Measurements from ENCODE around the gene KIN.
"Not testable (repeated sequence)": the region's sequence is repeated elsewhere in the genome, so short reads cannot be mapped to it uniquely, and the experiment has no call there.

KIN gene

DNA sequence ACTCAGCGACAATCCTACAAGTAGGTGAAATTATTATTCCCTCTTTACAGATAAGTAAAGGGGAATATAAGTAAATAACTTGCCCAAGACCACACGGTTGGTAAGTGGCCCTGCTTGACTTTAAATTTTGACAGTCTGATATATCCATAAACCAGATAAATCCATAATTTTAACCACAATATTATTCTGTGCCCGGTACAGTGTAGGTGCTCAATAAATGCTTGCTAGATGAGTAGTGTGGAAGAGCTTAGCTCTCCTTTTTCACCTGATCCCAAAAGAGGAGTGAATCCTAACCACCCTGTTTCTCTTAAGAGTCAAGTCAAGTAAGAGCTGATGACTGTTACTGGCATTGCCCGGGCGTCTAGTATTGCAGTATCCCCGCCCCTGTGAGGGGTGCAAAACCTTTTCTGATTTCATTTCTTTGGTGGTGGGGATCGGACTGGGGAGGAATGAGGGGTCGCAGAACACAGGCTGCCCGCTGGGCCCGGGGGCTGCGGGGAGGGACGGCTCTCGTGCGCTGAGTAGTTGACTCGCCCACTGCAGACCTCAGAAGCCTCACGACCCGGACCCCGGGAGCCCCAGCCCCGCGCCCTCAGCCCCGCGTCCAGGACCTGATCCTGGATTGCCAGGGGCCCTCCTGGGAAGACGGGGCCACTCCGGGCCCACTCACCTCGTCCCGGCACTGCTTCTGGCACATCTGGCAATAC lies 490 bp downstream of the KIN start:
- Histone ChIP-seq H3K9me3 (ENCODE audit: control insufficient read depth, insufficient read depth, low read depth, low read length) (no peaks in the 10 kb centered on the region), H3K4me3 (ENCODE audit: low read depth, low read length) (peak overlapping the region; percentile 93), H3K36me3 (ENCODE audit: control insufficient read depth in 2 of 2, insufficient read depth in 1 of 2, low read length in 2 of 2) (peaks cover 13 to 31% of the 10 kb centered on the region in 2 experiments; a peak in 2 of 3 replicates), H3K27ac (ENCODE audit: extremely low read depth, low read depth, low read length) (peak overlapping the region; percentile 58; the same call in 1 of the 2 replicates), H3K4me1 (ENCODE audit: control insufficient read depth, insufficient read depth, low read length) (peaks cover 6% of the 10 kb centered on the region; the same call in 1 of the 2 replicates)
- ChIA-PET CTCF (no interaction called here), POLR2A (interaction anchor here (0.6 to 2.9 kb wide), 12 partner anchors 10 to 1926 kb away, joined by 3 to 33 read pairs (median 4); partner anchors contain the start of genes SFMBT2 and TAF3)
- TF ChIP-seq ZNF664 (tag by site-specific recombination; IDR thresholded peaks at IDR 0.05) (peak; percentile 91; the same call in 1 of the 2 replicates), GLIS2 (tag by site-specific recombination; IDR thresholded peaks at IDR 0.05) (peak; percentile 49; the same call in 1 of the 2 replicates), ZNF2 (tag by site-specific recombination; IDR thresholded peaks at IDR 0.05) (no peak), ZNF555 (tag by site-specific recombination; conservative IDR thresholded peaks at IDR 0.05) (no peak), ZNF335 (tag by site-specific recombination; conservative IDR thresholded peaks at IDR 0.05) (peak; percentile 70), ZBTB20 (tag by site-specific recombination; IDR thresholded peaks at IDR 0.05) (peak; percentile 82), ZFP69B (tag by site-specific recombination; IDR thresholded peaks at IDR 0.05) (peak; percentile 14; the same call in 1 of the 2 replicates)

DNA sequence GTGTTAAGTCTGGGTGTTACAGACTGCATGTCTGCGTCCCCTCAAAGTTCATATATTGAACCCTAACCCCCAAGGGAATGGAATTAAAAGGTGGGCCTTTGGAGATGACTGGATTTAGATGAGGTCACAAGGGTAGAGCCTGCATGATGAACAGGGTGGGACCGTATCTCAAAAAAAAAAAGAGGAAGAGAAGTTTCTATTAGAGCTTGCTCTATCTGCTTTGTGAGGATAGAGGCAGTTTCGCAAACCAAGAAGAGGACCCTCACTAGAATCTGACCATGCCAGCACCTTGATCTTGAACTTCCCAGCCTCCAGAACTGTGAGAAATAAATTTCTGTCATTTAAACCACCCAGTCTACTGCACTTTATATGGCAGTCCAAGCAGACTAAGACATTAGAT lies 1.4 kb downstream of the KIN start:
- ChIA-PET CTCF (no interaction called here), POLR2A (no interaction called here)
- Histone ChIP-seq H3K4me3 (ENCODE audit: low read depth, low read length) (peak overlapping the region; percentile 93), H3K36me3 (ENCODE audit: control insufficient read depth in 2 of 2, insufficient read depth in 1 of 2, low read length in 2 of 2) (peaks cover 15 to 24% of the 10 kb centered on the region in 2 experiments; a peak in 2 of 3 replicates), H3K4me1 (ENCODE audit: control insufficient read depth, insufficient read depth, low read length) (peaks cover 6% of the 10 kb centered on the region; the same call in 1 of the 2 replicates), H3K9me3 (ENCODE audit: control insufficient read depth, insufficient read depth, low read depth, low read length) (no peaks in the 10 kb centered on the region), H3K27ac (ENCODE audit: extremely low read depth, low read depth, low read length) (no peak overlapping the region)
- TF ChIP-seq RBAK (tag by site-specific recombination; IDR thresholded peaks at IDR 0.05), result no peak
- TF ChIP-seq ZNF624 (tag by site-specific recombination; IDR thresholded peaks at IDR 0.05), result no peak
- no peak for TF ChIP-seq ZSCAN30 (tag by site-specific recombination; IDR thresholded peaks at IDR 0.05)
- TF ChIP-seq, protein P1, sequence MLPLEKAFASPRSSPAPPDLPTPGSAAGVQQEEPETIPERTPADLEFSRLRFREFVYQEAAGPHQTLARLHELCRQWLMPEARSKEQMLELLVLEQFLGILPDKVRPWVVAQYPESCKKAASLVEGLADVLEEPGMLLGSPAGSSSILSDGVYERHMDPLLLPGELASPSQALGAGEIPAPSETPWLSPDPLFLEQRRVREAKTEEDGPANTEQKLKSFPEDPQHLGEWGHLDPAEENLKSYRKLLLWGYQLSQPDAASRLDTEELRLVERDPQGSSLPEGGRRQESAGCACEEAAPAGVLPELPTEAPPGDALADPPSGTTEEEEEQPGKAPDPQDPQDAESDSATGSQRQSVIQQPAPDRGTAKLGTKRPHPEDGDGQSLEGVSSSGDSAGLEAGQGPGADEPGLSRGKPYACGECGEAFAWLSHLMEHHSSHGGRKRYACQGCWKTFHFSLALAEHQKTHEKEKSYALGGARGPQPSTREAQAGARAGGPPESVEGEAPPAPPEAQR (tag by site-specific recombination; IDR thresholded peaks at IDR 0.05), result no peak
- TF ChIP-seq, protein P2, sequence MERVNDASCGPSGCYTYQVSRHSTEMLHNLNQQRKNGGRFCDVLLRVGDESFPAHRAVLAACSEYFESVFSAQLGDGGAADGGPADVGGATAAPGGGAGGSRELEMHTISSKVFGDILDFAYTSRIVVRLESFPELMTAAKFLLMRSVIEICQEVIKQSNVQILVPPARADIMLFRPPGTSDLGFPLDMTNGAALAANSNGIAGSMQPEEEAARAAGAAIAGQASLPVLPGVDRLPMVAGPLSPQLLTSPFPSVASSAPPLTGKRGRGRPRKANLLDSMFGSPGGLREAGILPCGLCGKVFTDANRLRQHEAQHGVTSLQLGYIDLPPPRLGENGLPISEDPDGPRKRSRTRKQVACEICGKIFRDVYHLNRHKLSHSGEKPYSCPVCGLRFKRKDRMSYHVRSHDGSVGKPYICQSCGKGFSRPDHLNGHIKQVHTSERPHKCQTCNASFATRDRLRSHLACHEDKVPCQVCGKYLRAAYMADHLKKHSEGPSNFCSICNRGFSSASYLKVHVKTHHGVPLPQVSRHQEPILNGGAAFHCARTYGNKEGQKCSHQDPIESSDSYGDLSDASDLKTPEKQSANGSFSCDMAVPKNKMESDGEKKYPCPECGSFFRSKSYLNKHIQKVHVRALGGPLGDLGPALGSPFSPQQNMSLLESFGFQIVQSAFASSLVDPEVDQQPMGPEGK (tag by site-specific recombination; IDR thresholded peaks at IDR 0.05), result no peak
- TF ChIP-seq, protein P3, sequence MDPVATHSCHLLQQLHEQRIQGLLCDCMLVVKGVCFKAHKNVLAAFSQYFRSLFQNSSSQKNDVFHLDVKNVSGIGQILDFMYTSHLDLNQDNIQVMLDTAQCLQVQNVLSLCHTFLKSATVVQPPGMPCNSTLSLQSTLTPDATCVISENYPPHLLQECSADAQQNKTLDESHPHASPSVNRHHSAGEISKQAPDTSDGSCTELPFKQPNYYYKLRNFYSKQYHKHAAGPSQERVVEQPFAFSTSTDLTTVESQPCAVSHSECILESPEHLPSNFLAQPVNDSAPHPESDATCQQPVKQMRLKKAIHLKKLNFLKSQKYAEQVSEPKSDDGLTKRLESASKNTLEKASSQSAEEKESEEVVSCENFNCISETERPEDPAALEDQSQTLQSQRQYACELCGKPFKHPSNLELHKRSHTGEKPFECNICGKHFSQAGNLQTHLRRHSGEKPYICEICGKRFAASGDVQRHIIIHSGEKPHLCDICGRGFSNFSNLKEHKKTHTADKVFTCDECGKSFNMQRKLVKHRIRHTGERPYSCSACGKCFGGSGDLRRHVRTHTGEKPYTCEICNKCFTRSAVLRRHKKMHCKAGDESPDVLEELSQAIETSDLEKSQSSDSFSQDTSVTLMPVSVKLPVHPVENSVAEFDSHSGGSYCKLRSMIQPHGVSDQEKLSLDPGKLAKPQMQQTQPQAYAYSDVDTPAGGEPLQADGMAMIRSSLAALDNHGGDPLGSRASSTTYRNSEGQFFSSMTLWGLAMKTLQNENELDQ (tag by site-specific recombination; IDR thresholded peaks at IDR 0.05; ENCODE audit: low read depth), result no peak

DNA sequence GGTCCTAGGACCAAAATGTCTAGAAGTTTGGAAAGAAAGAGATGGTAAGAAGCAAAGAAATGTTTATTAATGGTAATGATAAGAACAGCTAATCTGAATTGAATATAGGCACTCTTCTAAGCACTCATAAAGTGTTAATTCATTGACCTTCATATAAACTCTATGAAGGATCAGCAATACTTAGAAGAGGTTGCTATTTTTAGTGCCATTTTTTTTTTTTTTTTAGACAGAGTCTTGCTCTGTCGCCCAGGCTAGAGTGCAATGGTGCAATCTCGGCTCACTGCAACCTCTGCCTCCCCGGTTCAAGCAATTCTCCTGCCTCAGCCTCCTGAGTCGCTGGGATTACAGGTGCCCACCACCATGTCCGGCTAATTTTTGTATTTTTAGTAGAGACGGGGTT lies 5.6 kb downstream of the KIN start:
- H3K4me3 ChIP-seq (ENCODE audit: low read depth, low read length); POLR2A ChIA-PET; H3K9me3 ChIP-seq (ENCODE audit: control insufficient read depth, insufficient read depth, low read depth, low read length); H3K27ac ChIP-seq (ENCODE audit: extremely low read depth, low read depth, low read length); H3K4me1 ChIP-seq (ENCODE audit: control insufficient read depth, insufficient read depth, low read length): not testable (repeated sequence)
- CTCF ChIA-PET, result interaction anchor here (0.6 kb wide), 2 partner anchors 10 to 360 kb away, joined by 3 to 5 read pairs; no protein-coding TSS in a partner anchor
- H3K36me3 ChIP-seq (ENCODE audit: control insufficient read depth in 2 of 2, insufficient read depth in 1 of 2, low read length in 2 of 2), result peaks cover 47 to 55% of the 10 kb centered on the region in 2 experiments
